H9 (cell line): ENCODE measurements around the gene USP34. TPM values are rescaled to one million over a fixed set of nuclear protein-coding genes. Genes with fewer than 3 reads are reported as not detected.

ENCODE experiments used
- DNase-seq: peaks from one replicate; pipeline ENCODE4 v3.0.0-alpha.2; 2017
- H2AFZ ChIP-seq: one replicate; pipeline ENCODE4 v1.6.1; 2013; ENCODE audit warnings: mild to moderate bottlenecking, low read length, control low read depth, moderate library complexity
- H2AK5ac ChIP-seq: 2 replicates; pipeline ENCODE4 v1.6.1; 2013; ENCODE audit warnings: low read length, control low read depth, mixed read lengths; ENCODE audit not compliant: insufficient read length
- H2BK120ac ChIP-seq: one replicate; pipeline ENCODE4 v1.6.1; 2013; ENCODE audit warnings: low read depth, mild to moderate bottlenecking, low read length, control low read depth, inconsistent platforms; ENCODE audit not compliant: poor library complexity, severe bottlenecking
- H2BK12ac ChIP-seq: 2 replicates; pipeline ENCODE4 v1.6.1; 2013; ENCODE audit warnings: low read length, control low read depth, mixed read lengths, low read depth; ENCODE audit not compliant: insufficient read length
- H2BK15ac ChIP-seq: 2 replicates; pipeline ENCODE4 v1.6.1; 2013; ENCODE audit warnings: low read depth, low read length, control low read depth
- H2BK20ac ChIP-seq: one replicate; pipeline ENCODE4 v1.6.1; 2013; ENCODE audit warnings: low read depth, mild to moderate bottlenecking, low read length, control low read depth, inconsistent platforms; ENCODE audit not compliant: poor library complexity, severe bottlenecking
- H2BK5ac ChIP-seq: 2 replicates; pipeline ENCODE4 v1.6.1; 2013; ENCODE audit warnings: low read length, control low read depth, mixed read lengths; ENCODE audit not compliant: insufficient read length
- H3K14ac ChIP-seq: 2 replicates; pipeline ENCODE4 v1.6.1; 2013; ENCODE audit warnings: low read length, control low read depth; ENCODE audit not compliant: insufficient read depth
- H3K18ac ChIP-seq: 2 replicates; pipeline ENCODE4 v1.6.1; 2013; ENCODE audit warnings: low read depth, mild to moderate bottlenecking, mixed read lengths, low read length, control low read depth; ENCODE audit not compliant: insufficient read length
- H3K23ac ChIP-seq: 2 replicates; pipeline ENCODE4 v1.6.1; 2013; ENCODE audit warnings: low read length, control low read depth, mixed read lengths, low read depth; ENCODE audit not compliant: insufficient read length
- H3K23me2 ChIP-seq: 2 replicates; pipeline ENCODE4 v1.6.1; 2013; ENCODE audit warnings: low read depth, mild to moderate bottlenecking, mixed read lengths, low read length, control low read depth; ENCODE audit not compliant: insufficient read length, poor library complexity, severe bottlenecking
- H3K27ac ChIP-seq: 2 replicates; pipeline ENCODE4 v1.5.1; 2013; ENCODE audit warnings: low read length, control low read depth, mixed read lengths, low read depth; ENCODE audit not compliant: insufficient read length
- H3K27me3 ChIP-seq: 2 replicates; pipeline ENCODE4 v1.6.1; 2013; ENCODE audit warnings: low read length, control low read depth, inconsistent platforms; ENCODE audit not compliant: insufficient read depth
- H3K4ac ChIP-seq: 2 replicates; pipeline ENCODE4 v1.6.1; 2013; ENCODE audit warnings: low read depth, mild to moderate bottlenecking, control low read depth, inconsistent platforms, low read length, moderate library complexity
- H3K4me1 ChIP-seq: 2 replicates; pipeline ENCODE4 v1.6.1; 2013; ENCODE audit warnings: low read length, control low read depth, inconsistent platforms; ENCODE audit not compliant: insufficient read depth
- H3K4me2 ChIP-seq: 2 replicates; pipeline ENCODE4 v1.6.1; 2013; ENCODE audit warnings: low read length, control low read depth, mixed read lengths; ENCODE audit not compliant: insufficient read length, insufficient read depth
- H3K56ac ChIP-seq: 2 replicates; pipeline ENCODE4 v1.6.1; 2013; ENCODE audit warnings: low read depth, mild to moderate bottlenecking, mixed read lengths, low read length, control low read depth; ENCODE audit not compliant: insufficient read length
- H3K79me1 ChIP-seq: 2 replicates; pipeline ENCODE4 v1.6.1; 2013; ENCODE audit warnings: low read depth, mild to moderate bottlenecking, moderate library complexity, low read length, control low read depth, inconsistent platforms; ENCODE audit not compliant: insufficient read depth, poor library complexity, severe bottlenecking
- H3K79me2 ChIP-seq: 2 replicates; pipeline ENCODE4 v1.6.1; 2013; ENCODE audit warnings: low read length, control low read depth, inconsistent platforms; ENCODE audit not compliant: insufficient read depth
- H3K9ac ChIP-seq: 2 replicates; pipeline ENCODE4 v1.6.1; 2013; ENCODE audit warnings: low read length, control low read depth, mixed read lengths; ENCODE audit not compliant: insufficient read length; ENCODE audit errors: extremely low read depth
- H3K9me3 ChIP-seq: one replicate; pipeline ENCODE4 v1.6.1; 2013; ENCODE audit warnings: low read depth, low read length, inconsistent platforms; ENCODE audit not compliant: control insufficient read depth
- H3T11ph ChIP-seq: one replicate; pipeline ENCODE4 v1.6.1; 2013; ENCODE audit warnings: mild to moderate bottlenecking, low read length, control low read depth, inconsistent platforms
- H4K20me1 ChIP-seq: one replicate; pipeline ENCODE4 v1.6.1; 2013; ENCODE audit not compliant: control insufficient read depth, insufficient read length, insufficient read depth
- H4K5ac ChIP-seq: 2 replicates; pipeline ENCODE4 v1.6.1; 2013; ENCODE audit warnings: low read depth, mild to moderate bottlenecking, mixed read lengths, low read length, control low read depth; ENCODE audit not compliant: insufficient read length
- H4K8ac ChIP-seq: replicated peaks from 2 replicates; pipeline ENCODE4 v1.6.1; 2013; ENCODE audit warnings: low read length, control low read depth, mixed read lengths, low read depth; ENCODE audit not compliant: insufficient read length
- H4K91ac ChIP-seq: 2 replicates; pipeline ENCODE4 v1.6.1; 2013; ENCODE audit warnings: low read depth, mild to moderate bottlenecking, moderate library complexity, mixed read lengths, low read length, control low read depth; ENCODE audit not compliant: insufficient read length
- H3K27ac Mint-ChIP-seq, 3 experiments: 2 replicates in 2 of 3; 3 replicates in 1 of 3; pipeline ENCODE4 v1.8.0; 2020 to 2021; ENCODE audit warnings: mixed read lengths in 3 of 3, mild to moderate bottlenecking in 1 of 3, moderate library complexity in 1 of 3
- H3K27me3 Mint-ChIP-seq: 2 replicates; pipeline ENCODE4 v1.8.0; 2021; ENCODE audit warnings: low read depth, mild to moderate bottlenecking, moderate library complexity, mixed read lengths
- H3K36me3 Mint-ChIP-seq, 3 experiments: 2 replicates in 2 of 3; 3 replicates in 1 of 3; pipeline ENCODE4 v1.8.0; 2020 to 2021; ENCODE audit warnings: low read depth in 3 of 3, mixed read lengths in 3 of 3; ENCODE audit not compliant: insufficient read depth in 1 of 3
- H3K4me1 Mint-ChIP-seq, 2 experiments: 2 replicates each; pipeline ENCODE4 v1.8.0; 2020; ENCODE audit warnings: mixed read lengths in 2 of 2
- H3K4me3 Mint-ChIP-seq, 2 experiments: 2 replicates in 1 of 2; 3 replicates in 1 of 2; pipeline ENCODE4 v1.8.0; 2020 to 2021; ENCODE audit warnings: mild to moderate bottlenecking in 2 of 2, mixed read lengths in 2 of 2, moderate library complexity in 1 of 2
- H3K9me3 Mint-ChIP-seq, 2 experiments: 2 replicates in 1 of 2; 3 replicates in 1 of 2; pipeline ENCODE4 v1.8.0; 2020; ENCODE audit warnings: mild to moderate bottlenecking in 2 of 2, mixed read lengths in 2 of 2, moderate library complexity in 1 of 2
- WGBS: extraction: QIAGEN DNeasy Blood & Tissue Kit; methylation state at CpG from one replicate; pipeline ENCODE4 v1.1.7; 2013; ENCODE audit warnings: missing lambda C conversion rate, low lambda C conversion rate, mixed read lengths; ENCODE audit not compliant: insufficient read length; ENCODE audit errors: extremely low coverage; 5-methylcytosine and 5-hydroxymethylcytosine counted together
- total RNA-seq: library from RNA; stranded (reverse); gene quantifications from 2 replicates; pipeline ENCODE4 v1.2.1, GENCODE V29; 2021
- TF ChIP-seq, protein P1 (sequence below): fragments of 200-600 bp; sonication (generic); conservative IDR thresholded peaks from 3 replicates; pipeline ENCODE4 v1.8.0; 2021; ENCODE audit warnings: antibody characterized with exemption, mild to moderate bottlenecking

The USP34 gene
- total RNA-seq, 1 experiment from 2014 or later = 93.9 TPM

DNA sequence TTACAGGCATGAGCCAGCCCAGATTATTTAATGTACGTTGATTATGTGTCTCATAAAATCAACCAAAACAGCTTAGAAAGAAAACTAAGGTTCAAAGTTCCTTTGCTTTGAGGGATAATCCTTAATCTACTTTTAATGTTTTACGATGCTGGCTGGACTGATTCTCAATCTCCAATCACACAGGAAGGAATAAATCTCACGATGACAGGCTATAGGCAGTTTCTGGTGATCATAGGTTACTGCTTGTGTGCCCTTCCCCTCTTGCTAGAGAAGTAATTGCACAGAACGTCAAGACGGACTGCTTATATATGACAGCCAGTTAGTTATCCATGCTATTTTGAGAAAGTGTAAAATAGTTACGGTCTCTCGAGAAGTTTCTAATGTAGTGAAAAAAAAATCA is 265.8 kb downstream of the USP34 start:
- Histone ChIP-seq H4K91ac (no peak overlapping the region), H2BK5ac (no peak overlapping the region), H3K23me2 (no peaks in the 10 kb centered on the region), H3K23ac (no peak overlapping the region), H2BK120ac (no peak overlapping the region), H2AFZ (no peak overlapping the region), H3K14ac (no peak overlapping the region), H2AK5ac (no peak overlapping the region), H3K27ac (no peak overlapping the region), H2BK20ac (no peak overlapping the region), H2BK12ac (no peak overlapping the region), H4K20me1 (peaks cover 2% of the 10 kb centered on the region), H3K9ac (no peak overlapping the region), H3K9me3 (no peaks in the 10 kb centered on the region), H3T11ph (no peak overlapping the region), H2BK15ac (no peak overlapping the region), H3K4ac (no peak overlapping the region), H3K79me2 (no peaks in the 10 kb centered on the region), H3K4me1 (no peaks in the 10 kb centered on the region), H3K27me3 (no peaks in the 10 kb centered on the region), H3K56ac (no peak overlapping the region), H3K79me1 (no peaks in the 10 kb centered on the region), H4K5ac (no peak overlapping the region), H4K8ac (no peak overlapping the region), H3K18ac (no peak overlapping the region), H3K4me2 (no peak overlapping the region)
- no peak overlapping the region for H3K4me3 Mint-ChIP-seq
- peaks cover 14 to 71% (median 58%) of the 10 kb centered on the region in 3 experiments; a peak in 6 of 7 replicates for H3K36me3 Mint-ChIP-seq
- H3K27me3 Mint-ChIP-seq = no peaks in the 10 kb centered on the region
- no peak overlapping the region for H3K27ac Mint-ChIP-seq
- DNase-seq = no peak
- no peaks in the 10 kb centered on the region for H3K4me1 Mint-ChIP-seq
- TF ChIP-seq, protein P1, sequence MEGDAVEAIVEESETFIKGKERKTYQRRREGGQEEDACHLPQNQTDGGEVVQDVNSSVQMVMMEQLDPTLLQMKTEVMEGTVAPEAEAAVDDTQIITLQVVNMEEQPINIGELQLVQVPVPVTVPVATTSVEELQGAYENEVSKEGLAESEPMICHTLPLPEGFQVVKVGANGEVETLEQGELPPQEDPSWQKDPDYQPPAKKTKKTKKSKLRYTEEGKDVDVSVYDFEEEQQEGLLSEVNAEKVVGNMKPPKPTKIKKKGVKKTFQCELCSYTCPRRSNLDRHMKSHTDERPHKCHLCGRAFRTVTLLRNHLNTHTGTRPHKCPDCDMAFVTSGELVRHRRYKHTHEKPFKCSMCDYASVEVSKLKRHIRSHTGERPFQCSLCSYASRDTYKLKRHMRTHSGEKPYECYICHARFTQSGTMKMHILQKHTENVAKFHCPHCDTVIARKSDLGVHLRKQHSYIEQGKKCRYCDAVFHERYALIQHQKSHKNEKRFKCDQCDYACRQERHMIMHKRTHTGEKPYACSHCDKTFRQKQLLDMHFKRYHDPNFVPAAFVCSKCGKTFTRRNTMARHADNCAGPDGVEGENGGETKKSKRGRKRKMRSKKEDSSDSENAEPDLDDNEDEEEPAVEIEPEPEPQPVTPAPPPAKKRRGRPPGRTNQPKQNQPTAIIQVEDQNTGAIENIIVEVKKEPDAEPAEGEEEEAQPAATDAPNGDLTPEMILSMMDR = no peak
- H3K9me3 Mint-ChIP-seq = no peaks in the 10 kb centered on the region
- no CpG with 5 or more reads among the region's 7 CpGs for WGBS
